Measurements from ENCODE around the gene NOLC1.

NOLC1 gene

GRCh38 chr10:102122450-102122849, 29.7 kb upstream of the NOLC1 start:
- no peak for DNase-seq

GRCh38 chr10:102123223-102123622, 29.0 kb upstream of the NOLC1 start:
- DNase-seq = no peak

- no peak for DNase-seq
Measured at GRCh38 chr10:102131286-102132170, 20.7 kb upstream of the NOLC1 start.

- DNase-seq = no peak
Measured at GRCh38 chr10:102132193-102132562, 20.0 kb upstream of the NOLC1 start.

GRCh38 chr10:102132563-102133372, 19.4 kb upstream of the NOLC1 start, which contains the start of gene PPRC1:
TSS of gene PPRC1 (plus strand) at chr10:102133040. CDS start at chr10:102133069, 29 bp downstream.
- peak; percentile 97 for DNase-seq

- peak; percentile 57 for DNase-seq
Measured at GRCh38 chr10:102133373-102134195, 18.6 kb upstream of the NOLC1 start.

- DNase-seq = no peak
Measured at GRCh38 chr10:102134416-102134815, 17.8 kb upstream of the NOLC1 start.

GRCh38 chr10:102135956-102136526, 16.1 kb upstream of the NOLC1 start:
- DNase-seq = no peak

GRCh38 chr10:102139281-102140110, 12.7 kb upstream of the NOLC1 start:
- DNase-seq = no peak

- DNase-seq = no peak
Measured at GRCh38 chr10:102140218-102140617, 12.0 kb upstream of the NOLC1 start.

- no peak for DNase-seq
Measured at GRCh38 chr10:102140913-102141540, 11.2 kb upstream of the NOLC1 start.

GRCh38 chr10:102141583-102142107, 10.5 kb upstream of the NOLC1 start:
- no peak for DNase-seq

- no peak for DNase-seq
Measured at GRCh38 chr10:102146971-102147428, 5.2 kb upstream of the NOLC1 start.

GRCh38 chr10:102147561-102147960, 4.6 kb upstream of the NOLC1 start:
- no peak for DNase-seq

GRCh38 chr10:102148275-102148674, 3.9 kb upstream of the NOLC1 start:
- DNase-seq = no peak

- DNase-seq = no peak
Measured at GRCh38 chr10:102150970-102151773, 1.0 kb upstream of the NOLC1 start.

- peak; percentile 30 for DNase-seq
Measured at GRCh38 chr10:102152545-102152890, 329 bp downstream of the NOLC1 start.

GRCh38 chr10:102153093-102153620, 968 bp downstream of the NOLC1 start:
- DNase-seq = no peak

GRCh38 chr10:102154466-102155116, 2.4 kb downstream of the NOLC1 start:
- no peak for DNase-seq
